ENCODE data around the gene ZBP1.

The ZBP1 gene

GRCh38 chr20:57583289-57584257, 36.7 kb downstream of the ZBP1 start:
- no peak for DNase-seq

- no peak for DNase-seq
Measured at GRCh38 chr20:57582432-57583288, 37.6 kb downstream of the ZBP1 start.

GRCh38 chr20:57582029-57582378, 38.2 kb downstream of the ZBP1 start:
- DNase-seq = no peak

- DNase-seq = no peak
Measured at GRCh38 chr20:57581202-57582028, 38.8 kb downstream of the ZBP1 start.

- DNase-seq = no peak
Measured at GRCh38 chr20:57580478-57581201, 39.6 kb downstream of the ZBP1 start.

- no peak for DNase-seq
Measured at GRCh38 chr20:57579898-57580447, 40.3 kb downstream of the ZBP1 start.

- DNase-seq = no peak
Measured at GRCh38 chr20:57579331-57579897, 40.8 kb downstream of the ZBP1 start.

GRCh38 chr20:57578476-57579165, 41.6 kb downstream of the ZBP1 start:
- no peak for DNase-seq

GRCh38 chr20:57577679-57578475, 42.3 kb downstream of the ZBP1 start:
- no peak for DNase-seq

- no peak for DNase-seq
Measured at GRCh38 chr20:57576617-57577550, 43.3 kb downstream of the ZBP1 start.

- no peak for DNase-seq
Measured at GRCh38 chr20:57576002-57576401, 44.2 kb downstream of the ZBP1 start.

- DNase-seq = no peak
Measured at GRCh38 chr20:57574954-57575353, 45.3 kb downstream of the ZBP1 start.

GRCh38 chr20:57573894-57574293, 46.3 kb downstream of the ZBP1 start:
- DNase-seq = no peak

- no peak for DNase-seq
Measured at GRCh38 chr20:57573242-57573641, 47.0 kb downstream of the ZBP1 start.

- DNase-seq = no peak
Measured at GRCh38 chr20:57571782-57572416, 48.3 kb downstream of the ZBP1 start.

- no peak for DNase-seq
Measured at GRCh38 chr20:57570920-57571319, 49.3 kb downstream of the ZBP1 start.

GRCh38 chr20:57570145-57570850, 49.9 kb downstream of the ZBP1 start:
- no peak for DNase-seq

GRCh38 chr20:57568960-57569359, 51.3 kb downstream of the ZBP1 start:
- no peak for DNase-seq

All from activated T-cell treated with anti-CD3 and anti-CD28 coated beads for 4 hours (primary cell).